NCI-H774 (cell line): ENCODE measurements around the gene STYXL1.
A peak's percentile ranks its signal among the peaks of the same experiment; 100 is the strongest.

ENCODE experiments used
- DNase-seq: peaks from one replicate; lab custom pipeline; 2025; lab: John Stamatoyannopoulos, UW

Gene STYXL1

DNA sequence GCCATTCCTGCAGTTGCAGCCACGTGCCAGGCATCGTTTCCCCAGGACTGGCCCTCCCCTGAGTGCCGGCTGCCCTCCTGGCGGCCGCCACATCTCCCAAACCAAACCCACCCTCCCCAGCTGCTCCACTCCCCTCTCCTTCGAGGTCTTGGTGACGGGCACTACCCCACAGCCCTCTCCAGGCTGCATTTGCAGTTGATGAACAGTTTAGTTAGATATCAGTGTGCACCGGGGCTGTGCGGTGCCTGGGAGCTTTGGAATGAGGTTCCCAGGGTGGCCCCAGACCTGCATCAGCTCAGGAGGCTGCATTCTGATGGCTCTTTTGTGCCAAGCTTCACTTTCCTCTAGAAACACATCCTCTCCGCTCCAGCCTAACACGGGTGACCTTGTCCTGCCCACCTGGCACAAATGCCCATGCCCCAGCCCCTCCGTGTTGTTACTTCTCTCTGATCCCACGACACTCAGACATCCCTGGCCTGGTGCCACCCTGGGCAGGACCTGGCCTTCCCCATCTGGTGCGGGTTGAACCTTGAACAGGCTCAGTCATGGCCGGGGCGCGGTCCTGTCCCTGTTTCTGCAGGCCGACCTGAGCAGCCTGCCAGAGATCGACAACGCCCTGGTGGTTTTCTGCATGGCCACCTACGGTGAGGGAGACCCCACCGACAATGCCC lies 67.9 kb downstream of the STYXL1 start:
- DNase-seq, result no peak

DNA sequence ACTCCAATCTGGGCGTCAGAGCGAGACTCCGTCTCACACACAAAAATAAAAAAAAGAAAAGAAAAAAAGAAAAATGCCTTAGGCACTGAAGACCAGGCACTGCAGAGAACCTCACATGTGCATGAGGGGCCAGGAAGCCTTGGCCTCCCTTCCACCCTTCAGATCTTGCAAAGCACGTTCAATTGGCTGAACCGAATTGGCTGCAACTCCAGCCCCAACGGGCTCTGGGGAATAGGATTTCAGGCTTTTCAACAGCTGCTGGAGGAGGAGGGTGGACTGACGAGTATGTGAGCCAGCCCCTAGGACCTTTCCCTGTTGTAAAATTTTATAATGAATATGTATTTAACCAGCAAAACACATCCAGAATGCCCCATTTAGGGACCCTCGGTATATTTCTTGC lies 70.1 kb downstream of the STYXL1 start:
- no peak for DNase-seq

- no peak for DNase-seq
These were observed 75.6 kb downstream of the STYXL1 start for GRCh38 chr7:75971961-75972763.

- DNase-seq, result no peak
These were observed 76.4 kb downstream of the STYXL1 start for GRCh38 chr7:75971309-75971960.

DNA sequence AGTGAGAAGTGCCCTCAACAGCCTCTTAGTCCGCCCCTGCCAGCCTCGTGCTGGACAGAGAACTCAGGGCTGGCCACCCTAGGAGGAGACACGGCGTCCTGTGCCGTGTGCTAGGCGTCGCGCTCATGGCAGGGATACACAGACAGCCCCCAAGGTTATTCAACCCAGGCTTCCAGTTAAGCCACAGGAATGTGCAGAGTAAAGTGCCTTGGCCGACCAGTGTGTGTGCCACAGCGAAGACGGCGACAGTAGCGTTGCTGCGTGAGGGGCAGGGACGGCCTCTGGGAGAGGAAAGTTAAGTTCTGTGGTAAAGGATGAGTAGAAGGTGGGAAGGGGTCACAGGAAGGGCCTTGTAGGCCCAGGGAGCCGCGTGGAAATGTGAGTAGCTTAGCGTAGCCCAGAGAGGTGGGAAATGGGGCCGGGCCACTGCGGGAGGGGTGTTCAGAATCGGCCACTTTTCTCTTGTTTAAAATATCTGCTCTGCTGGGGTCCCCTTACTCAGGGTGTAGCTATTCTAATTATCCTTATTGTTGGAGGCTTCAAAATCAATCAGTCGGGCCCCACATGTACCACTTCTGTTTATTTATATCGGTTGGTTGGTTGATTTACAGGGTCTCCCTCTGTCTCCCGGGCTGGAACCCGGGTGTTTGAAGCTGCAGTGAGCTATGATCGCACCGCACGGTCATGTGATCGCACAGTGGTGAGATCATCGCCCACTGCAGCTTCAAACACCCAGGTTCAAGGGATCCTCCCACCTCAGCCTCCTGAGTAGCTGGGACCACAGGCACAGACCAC lies 77.9 kb downstream of the STYXL1 start:
- DNase-seq, result no peak

DNA sequence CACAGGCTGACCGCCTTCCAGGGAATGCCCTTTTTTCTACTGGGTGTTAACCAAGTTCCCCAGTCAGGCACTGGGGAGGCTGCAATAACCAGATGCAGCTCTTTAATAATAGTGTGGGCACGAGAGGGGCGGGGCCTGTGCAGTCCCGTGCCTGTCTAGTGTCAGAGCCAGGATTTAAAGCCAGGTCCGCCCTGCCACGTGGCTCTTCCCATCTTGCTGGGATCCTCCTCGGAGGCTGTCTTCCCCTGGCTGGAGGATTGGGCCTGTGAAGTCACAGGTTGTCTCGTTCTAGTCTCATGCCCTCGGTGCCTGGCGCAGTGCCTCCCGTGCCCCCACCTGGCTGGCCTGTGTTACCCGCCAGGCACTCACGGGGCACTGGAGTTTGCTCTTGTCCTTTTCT lies 78.6 kb downstream of the STYXL1 start:
- DNase-seq, result no peak

GRCh38 chr7:75968561-75969001 lies 79.2 kb downstream of the STYXL1 start:
- DNase-seq, result no peak

GRCh38 chr7:75968012-75968411 lies 79.8 kb downstream of the STYXL1 start:
- no peak for DNase-seq

DNA sequence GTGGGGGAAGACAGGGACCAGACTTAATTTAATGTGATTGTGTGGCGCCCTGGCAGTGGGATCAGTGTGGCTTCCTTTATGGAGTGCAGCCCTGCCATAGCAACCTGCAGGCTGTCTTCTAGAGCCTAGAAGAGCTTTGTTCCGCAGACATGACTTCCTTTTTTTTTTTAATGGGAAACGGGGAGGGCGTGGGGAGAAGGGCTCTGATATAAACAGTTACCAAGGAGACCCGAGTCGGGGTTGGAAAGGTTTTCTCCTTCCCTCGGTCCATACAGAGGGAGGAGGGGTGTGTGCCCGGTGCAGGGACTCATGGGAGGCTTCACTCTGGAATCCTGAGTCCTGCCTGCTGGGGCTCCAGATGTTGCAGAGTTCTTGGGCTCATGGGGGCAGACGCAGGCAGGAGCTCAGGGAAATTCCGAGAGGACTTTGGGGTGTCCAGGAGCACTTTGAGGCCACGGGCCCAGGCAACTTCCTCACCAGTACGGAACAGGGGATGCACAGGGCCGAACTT lies 80.3 kb downstream of the STYXL1 start:
- DNase-seq, result no peak

DNA sequence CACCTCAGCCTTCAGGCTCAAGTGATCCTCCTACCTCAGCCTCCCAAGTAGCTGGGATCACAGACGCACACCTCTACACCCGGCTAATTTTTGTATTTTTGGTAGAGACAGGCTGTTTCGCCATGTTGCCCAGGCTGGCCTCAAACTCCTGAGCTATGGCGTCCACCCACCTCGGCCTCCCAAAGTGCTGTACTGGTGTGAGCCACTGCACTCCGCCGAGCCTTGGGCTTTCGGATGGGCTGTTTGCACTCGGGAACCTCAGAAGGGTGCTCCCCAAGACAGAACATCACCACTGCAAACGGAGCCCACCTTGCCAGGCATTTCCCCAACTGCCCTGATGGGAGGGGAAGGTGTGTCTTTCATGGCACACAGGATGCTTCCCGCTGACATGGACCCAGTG lies 80.7 kb downstream of the STYXL1 start:
- no peak for DNase-seq

DNA sequence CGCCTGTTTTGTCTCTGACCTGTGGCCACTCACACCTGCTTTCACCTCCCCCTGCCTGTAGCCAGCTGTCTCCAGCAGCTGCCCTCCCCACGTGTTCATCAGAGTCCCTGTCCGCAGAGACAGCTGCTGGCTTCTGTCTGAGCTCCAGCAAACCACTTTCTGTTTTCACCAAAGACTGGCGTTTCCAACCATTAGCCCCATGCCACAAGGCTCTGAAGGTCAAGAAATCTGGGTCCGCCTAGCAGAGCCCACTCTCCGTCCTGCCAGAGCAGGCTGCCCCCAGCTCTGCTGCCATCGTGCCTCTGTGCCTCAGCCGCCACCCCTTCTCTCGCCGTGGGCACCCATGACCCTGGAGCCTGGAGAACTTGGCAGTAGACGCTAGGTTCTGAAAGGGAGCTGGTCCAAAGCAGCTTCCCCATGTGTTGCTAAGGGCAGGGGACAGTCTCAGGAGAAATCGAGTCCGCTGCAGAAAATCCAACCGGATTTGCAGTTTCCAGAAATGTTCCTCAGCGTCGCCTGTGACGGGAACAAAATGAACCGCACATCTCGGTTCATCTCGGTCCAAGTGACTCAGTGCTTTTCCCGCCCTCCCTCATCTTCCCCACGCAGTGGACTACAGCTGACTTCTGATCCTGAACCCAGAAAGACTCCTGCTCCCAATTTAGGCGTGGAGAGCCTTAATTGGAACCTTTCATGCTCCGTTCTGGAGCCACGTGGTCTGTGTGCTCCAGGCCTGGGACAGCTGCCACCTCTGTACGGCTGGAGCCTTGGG lies 81.4 kb downstream of the STYXL1 start:
- DNase-seq, result peak; percentile 47

DNA sequence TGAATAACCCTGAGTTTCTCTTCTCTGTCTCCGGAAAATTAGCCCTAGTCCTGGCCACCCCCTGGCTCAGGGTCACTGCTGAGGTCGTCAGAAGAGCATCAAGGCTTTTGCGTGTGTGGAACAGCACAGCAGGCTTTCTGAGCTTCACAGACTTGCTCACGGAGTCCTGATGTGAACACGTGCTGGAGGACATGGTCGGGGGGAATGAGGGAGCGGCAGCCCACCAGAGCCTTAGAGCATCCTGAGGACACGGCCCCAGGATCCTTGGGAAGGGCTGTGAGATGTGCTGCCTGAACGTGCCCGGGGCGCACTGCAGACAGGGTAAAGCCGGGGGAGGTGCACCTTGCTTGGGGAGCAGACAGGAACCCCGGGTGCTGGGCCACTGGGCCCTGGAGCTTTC lies 82.2 kb downstream of the STYXL1 start:
- DNase-seq, result no peak

- DNase-seq, result no peak
These were observed 84.3 kb downstream of the STYXL1 start for GRCh38 chr7:75963381-75963995.

- no peak for DNase-seq
These were observed 85.0 kb downstream of the STYXL1 start for GRCh38 chr7:75962607-75963380.

GRCh38 chr7:75961218-75961617 lies 86.6 kb downstream of the STYXL1 start:
- DNase-seq, result no peak

GRCh38 chr7:75960372-75960771 lies 87.4 kb downstream of the STYXL1 start:
- no peak for DNase-seq

GRCh38 chr7:75958802-75959543 lies 88.8 kb downstream of the STYXL1 start:
- DNase-seq, result no peak

DNA sequence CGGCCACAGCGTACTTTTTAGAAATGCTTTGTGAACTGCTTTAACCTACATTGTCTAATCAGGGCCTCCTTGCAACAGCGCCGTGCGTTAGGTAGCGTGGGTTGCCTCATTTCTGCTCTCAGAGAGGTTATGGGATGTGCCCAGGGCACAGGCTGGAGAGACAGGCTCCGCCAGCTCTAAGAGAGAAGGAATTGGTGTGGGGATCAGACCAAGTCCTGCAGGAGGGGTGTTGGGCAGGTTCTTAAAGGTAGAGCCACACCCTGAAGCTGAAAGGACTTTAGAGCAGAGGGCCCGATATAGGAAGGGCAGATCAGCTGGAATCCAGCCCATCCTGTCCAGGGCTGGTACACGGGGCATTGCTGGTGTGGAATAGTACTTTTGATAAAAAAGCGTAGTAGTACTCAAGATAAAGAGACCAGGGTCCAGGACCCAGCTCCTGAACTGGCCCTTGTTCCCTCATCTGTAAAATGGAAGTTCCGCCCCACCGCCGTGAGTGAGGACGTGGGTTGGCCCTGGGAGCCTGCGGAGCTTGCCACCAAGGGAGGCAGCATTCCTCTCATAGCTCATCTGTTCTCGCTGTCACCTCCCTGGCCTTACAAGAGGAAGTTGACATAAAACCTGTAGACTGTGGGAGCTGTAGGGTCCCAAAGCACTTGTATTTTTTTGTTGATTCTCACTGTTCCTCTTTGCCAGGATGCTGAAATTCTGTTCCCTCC lies 90.6 kb downstream of the STYXL1 start:
- no peak for DNase-seq
